H54 (cell line): ENCODE results near the gene ELAC2.

Source experiments
- DNase-seq: peaks from one replicate; pipeline ENCODE4 v3.0.0; 2011; ENCODE audit warnings: low spot score, mixed read lengths; ENCODE audit not compliant: insufficient read length
- FAIRE-seq: peaks from 3 replicates; lab custom pipeline; 2011; peaks lifted over from hg19 to GRCh38; lab: Jason Lieb, UNC
- POLR2A ChIP-seq: IDR thresholded peaks from 2 replicates; pipeline ENCODE4 v1.6.1; 2011; ENCODE audit warnings: low read depth, mild to moderate bottlenecking, low read length

ELAC2 gene

DNA sequence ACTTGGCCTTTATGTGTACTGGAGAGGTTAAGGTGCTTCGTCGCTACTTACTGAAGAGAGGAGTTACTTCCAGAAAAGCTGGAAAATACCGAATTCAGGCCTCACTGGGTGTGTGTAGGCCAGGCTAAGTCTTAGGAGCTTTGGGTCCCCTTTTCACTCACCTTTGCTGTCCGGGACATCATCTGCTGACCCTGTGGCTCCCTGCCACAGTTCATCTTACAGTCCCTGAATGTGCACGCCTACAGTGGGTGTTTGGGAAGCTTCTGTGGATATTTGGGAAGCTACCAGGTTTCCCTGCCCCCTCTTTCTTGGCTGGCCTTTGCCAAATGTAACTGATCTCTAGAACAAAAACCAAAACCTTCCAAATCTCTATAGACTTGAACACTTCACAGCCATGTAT, 51.4 kb downstream of the ELAC2 start:
- FAIRE-seq: no peak
- TF ChIP-seq POLR2A: no peak

DNA sequence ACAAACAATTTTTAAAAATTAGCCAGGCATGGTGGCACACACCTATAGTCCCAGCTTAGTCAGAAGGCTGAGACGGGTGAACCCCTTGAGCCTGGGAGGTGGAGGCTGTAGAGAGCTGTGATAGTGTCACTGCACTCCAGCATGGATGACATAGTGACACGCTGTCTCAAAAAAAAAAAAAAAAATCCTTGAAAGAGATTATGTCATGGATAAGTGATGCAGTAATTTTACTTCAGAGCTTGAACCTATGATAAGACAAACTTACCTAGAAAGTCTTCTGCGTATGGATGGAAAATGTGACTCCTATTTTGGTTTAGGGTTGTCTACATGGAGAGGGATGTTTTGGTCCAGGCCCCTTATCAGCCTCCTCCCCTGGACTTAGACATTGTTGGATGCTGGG, 51.8 kb downstream of the ELAC2 start:
- DNase-seq (no peak), FAIRE-seq (no peak)
- TF ChIP-seq POLR2A: no peak

More for the DNA sequence above, 51.4 kb downstream of the ELAC2 start:
- DNase-seq: no peak

DNA sequence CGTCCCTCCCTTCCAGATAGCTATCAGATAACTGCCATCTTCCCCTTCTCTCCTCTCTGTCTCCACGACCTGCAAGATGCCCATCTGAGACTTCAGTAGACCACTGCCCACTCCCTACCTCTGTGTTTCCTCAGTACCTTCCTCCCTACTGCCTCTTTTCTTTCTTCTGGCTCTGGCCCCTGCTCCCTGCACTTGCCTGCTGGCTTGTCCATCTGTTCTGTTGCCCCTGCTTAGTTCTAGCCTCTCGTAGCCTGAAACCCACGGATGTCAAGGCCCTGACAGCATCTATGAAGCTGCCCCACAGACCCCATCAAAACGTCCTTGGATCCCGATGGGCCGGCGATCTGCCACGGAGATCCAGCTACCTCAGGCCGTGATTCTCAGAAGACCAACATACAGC, 53.0 kb downstream of the ELAC2 start:
- TF ChIP-seq POLR2A: no peak
- no peak for FAIRE-seq
- DNase-seq: no peak

DNA sequence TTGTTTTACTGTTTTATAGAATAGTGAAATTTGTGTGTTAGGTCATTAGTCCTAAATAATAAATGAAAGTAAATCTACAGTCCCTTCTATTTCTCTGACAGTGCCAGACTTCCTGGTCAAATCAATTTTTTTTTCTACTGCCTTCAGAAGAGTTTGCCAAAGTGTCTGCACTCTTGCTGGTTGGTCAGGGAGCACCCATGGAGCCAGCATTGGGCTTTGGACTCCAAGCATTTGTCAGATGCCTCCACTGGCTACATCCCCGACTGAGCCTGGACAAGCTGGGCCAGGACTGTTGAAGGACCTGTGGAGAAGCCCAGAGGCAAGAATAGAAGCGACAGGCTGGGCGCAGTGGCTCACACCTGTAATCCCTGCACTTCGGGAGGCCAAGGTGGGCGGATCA, 53.7 kb downstream of the ELAC2 start:
- FAIRE-seq: no peak
- no peak for DNase-seq
- no peak for TF ChIP-seq POLR2A

DNA sequence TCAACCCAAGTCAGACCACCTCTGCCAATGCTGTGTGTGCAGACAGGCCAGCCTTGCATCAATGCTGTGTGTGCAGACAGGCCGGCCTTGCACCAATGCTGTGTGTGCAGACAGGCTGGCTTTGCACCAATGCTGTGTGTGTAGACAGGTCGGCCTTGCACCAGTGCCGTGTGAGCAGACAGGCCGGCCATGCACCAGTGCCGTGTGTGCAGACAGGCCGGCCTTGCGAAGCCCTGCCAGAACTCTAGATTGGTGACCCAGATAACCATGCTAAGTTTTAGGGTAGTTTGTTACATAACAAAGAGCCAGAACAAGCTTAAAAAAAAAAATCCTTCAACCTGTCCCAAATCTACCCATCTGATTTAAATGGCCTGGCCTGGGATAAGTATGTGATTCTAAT, 54.3 kb downstream of the ELAC2 start:
- DNase-seq (no peak), FAIRE-seq (no peak)
- no peak for TF ChIP-seq POLR2A

DNA sequence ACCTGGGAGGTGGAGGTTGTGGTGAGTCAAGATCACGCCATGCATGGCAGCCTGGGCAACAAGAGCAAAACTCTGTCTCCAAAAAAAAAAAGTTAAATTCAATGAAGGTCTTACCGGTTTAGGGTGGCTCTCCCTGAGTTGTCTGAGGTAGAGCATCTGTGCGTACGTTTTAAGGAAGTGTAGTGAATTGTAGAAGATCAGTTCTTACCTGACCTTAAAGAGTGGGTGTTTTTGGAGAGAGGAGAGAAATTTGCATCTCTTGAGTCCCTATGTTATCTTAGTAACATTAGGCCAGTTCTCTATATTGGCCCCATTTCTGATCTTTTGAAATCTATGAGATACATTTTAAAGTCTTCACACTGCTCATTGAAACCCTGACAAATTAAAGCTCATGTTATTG, 56.2 kb downstream of the ELAC2 start:
- no peak for DNase-seq
- TF ChIP-seq POLR2A: no peak
- FAIRE-seq: no peak

DNA sequence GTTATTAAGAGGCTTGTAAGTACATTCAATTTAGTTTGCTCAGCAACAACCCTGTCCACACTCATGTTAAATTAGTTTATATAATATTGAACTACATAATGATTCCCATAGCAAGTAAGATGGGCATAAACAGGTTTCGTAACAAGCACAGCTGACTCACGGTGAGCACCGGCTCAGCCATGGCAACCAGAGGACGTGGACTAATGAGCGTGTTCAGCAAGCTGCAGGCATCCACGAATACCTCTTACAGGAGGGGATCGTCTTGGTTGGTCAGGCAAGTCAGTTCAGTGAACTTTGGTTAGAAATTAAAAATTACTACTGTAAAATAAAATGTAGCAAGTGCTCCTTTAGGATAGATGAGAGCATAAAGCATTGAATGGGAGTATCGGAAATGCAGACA, 58.4 kb downstream of the ELAC2 start:
- FAIRE-seq (no peak), DNase-seq (no peak)

DNA sequence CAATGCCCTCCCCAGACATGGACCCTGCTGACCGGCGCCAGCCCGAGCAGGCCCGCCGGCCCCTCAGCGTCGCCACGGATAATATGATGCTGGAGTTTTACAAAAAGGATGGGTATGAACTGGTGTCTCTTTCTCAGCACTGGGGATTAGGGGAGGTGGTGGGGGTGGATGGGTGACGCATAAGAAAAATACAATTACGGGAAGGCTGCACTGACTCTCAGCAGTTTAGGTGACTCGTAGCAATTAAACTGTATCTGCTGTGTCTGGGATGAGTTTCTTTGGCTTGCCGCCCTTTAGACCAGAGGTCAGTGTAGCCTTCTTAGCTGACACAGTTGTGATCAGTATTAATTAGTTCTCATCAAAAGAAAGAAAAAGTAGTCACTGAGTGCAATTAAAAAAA, 59.0 kb downstream of the ELAC2 start:
- no peak for FAIRE-seq
- TF ChIP-seq POLR2A: no peak
- no peak for DNase-seq

More for the DNA sequence above, 58.4 kb downstream of the ELAC2 start:
- no peak for TF ChIP-seq POLR2A

DNA sequence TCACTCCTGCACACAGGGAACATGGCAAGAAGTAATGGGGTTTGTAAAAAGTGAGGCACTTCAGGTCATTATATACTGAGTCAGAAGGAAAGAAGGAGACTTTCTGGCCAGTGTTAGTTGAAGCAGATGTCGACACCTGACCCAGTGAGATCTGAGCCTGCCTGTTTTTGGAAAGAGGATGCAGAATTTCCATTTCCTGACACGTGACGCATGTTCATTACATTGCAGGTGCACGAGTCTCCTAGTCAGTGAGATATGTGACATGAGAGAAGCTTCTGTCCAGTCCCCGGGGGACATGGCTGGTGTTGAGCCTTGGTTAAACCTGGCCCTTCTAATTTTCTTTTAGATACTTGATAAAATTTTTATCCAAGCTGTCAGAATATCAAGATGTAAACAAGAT, 62.3 kb downstream of the ELAC2 start:
- TF ChIP-seq POLR2A: no peak
- FAIRE-seq (no peak), DNase-seq (no peak)

DNA sequence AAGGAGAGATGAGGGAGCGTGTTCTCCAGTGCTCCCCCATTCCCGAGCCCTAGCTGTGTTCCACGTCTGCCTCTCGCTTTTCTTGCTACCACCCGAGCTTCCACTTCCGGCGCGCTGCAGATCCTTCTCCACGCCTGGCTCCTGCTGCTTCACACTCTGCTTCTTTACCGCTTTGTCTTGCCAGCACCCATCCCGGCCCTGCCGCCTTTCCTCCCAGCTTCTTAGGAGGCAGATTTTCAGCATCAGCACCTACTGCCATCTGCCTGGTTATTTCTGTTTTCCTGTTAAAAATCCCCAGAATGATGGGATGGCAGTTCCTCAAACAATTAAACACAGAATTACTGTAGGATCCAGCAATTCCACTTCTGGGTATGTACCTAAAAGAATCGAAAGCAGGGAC, 64.7 kb downstream of the ELAC2 start:
- no peak for FAIRE-seq
- TF ChIP-seq POLR2A: no peak

DNA sequence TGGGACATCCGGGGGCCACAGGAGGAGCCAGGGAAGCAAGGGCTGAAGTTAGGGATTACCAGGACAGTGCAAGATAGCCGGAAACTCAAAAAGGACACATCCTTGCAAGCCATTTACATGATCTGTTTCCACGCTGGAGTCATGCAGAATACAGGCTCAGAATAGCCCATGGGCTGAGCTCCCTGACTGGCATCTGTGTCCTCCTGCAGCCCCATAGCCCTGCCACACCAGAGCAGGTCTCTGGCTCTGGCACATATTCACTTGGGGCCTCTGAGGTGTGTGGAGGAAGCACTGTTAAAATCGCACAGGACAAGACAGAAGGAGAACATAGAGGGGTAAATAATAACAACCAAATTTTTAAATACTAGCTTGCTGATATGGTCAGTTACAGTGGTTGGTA, 65.8 kb downstream of the ELAC2 start:
- TF ChIP-seq POLR2A: no peak
- DNase-seq (no peak), FAIRE-seq (no peak)

More for the DNA sequence above, 64.7 kb downstream of the ELAC2 start:
- DNase-seq: no peak

DNA sequence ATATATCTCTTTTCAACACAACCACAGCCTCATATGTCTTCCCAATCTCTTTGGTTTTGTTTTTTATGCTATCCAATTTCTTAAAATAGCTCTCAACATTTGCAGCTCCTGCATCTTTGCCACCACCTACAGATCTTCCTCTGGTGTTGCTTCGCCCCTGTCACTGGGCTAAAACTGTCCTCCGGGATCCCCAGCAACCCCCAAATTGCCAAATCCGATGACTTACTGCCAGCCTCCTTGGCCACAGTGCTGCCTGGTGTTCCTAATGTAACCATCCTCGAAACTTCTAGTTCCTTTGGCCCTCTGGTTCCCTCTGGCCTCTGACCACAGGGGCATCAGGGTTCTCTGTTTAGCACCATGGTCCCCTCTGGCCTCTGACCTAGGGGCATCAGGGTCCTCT, 70.8 kb downstream of the ELAC2 start:
- TF ChIP-seq POLR2A: no peak
- FAIRE-seq: no peak
- DNase-seq: no peak
